22Rv1 (cell line): ENCODE data around the gene HPSE2.

Experiments used
- H3K27ac ChIP-seq: fragments of 450-650 bp; 2 replicates; pipeline ENCODE4 v1.5.1; 2017
- CTCF ChIP-seq: fragments of 450-650 bp; IDR thresholded peaks from 2 replicates; pipeline ENCODE4 v1.5.1; 2017; ENCODE audit warnings: mild to moderate bottlenecking
- ZFX ChIP-seq: fragments of 450-650 bp; IDR thresholded peaks from 2 replicates; pipeline ENCODE4 v1.6.1; 2017; ENCODE audit warnings: antibody characterized with exemption, borderline replicate concordance

HPSE2 gene

GRCh38 chr10:98577578-98577977, 658.1 kb downstream of the HPSE2 start:
- H3K27ac ChIP-seq: no peak overlapping the region
- TF ChIP-seq ZFX: no peak
- no peak for TF ChIP-seq CTCF

- H3K27ac ChIP-seq: no peak overlapping the region
- TF ChIP-seq ZFX: no peak
- no peak for TF ChIP-seq CTCF
Observed at GRCh38 chr10:98577168-98577567, 658.5 kb downstream of the HPSE2 start.

GRCh38 chr10:98576096-98576495, 659.6 kb downstream of the HPSE2 start:
- no peak overlapping the region for H3K27ac ChIP-seq
- TF ChIP-seq CTCF (no peak), ZFX (no peak)

- no peak overlapping the region for H3K27ac ChIP-seq
- TF ChIP-seq CTCF (no peak), ZFX (no peak)
Observed at GRCh38 chr10:98572594-98572993, 663.1 kb downstream of the HPSE2 start.

GRCh38 chr10:98570834-98571233, 664.8 kb downstream of the HPSE2 start:
- TF ChIP-seq ZFX (no peak), CTCF (no peak)
- H3K27ac ChIP-seq: no peak overlapping the region

- H3K27ac ChIP-seq: no peak overlapping the region
- no peak for TF ChIP-seq ZFX
- no peak for TF ChIP-seq CTCF
Observed at GRCh38 chr10:98569853-98570252, 665.8 kb downstream of the HPSE2 start.

GRCh38 chr10:98568551-98568950, 667.1 kb downstream of the HPSE2 start:
- H3K27ac ChIP-seq: no peak overlapping the region
- no peak for TF ChIP-seq CTCF
- no peak for TF ChIP-seq ZFX
